AG08396 (cell line): ENCODE results near the gene UBXN11.

Experiments
- DNase-seq: peaks from one replicate; pipeline ENCODE4 v3.0.0; 2012; ENCODE audit warnings: low spot score, mixed read lengths

UBXN11 gene

DNA sequence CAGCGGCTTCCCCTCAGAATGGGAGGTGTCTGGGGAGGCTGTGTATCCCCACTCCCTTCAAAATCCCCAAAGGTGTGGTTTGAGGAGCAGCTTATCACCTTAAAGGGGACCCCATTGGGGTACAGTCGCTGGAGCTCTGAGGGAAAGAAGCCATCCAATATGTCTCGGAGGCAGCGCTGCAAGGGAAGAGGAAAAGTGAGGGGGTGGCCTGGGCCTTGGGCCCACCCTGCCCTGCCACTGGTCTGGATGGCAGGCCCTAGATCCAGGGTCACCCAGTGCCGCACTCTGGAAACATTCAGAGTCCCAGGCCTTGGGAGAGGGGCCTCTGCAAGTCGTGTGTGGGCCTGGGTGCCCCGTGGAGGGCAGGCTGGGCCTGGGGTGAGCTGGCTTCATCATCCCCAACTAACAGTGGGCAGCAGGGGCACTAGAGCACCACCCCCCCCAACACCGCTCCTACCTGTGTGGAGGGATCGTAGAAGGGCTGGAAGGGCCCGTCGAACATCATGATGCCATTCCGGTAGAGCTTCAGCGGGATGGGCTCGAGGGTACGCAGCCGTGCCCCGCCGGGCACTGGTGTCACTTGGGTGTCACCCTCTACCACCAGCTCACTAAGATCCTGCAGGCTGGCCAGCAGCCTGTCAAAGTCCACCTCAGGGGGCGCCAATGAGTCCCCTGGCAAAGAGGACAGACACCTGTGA, 20.9 kb downstream of the UBXN11 start:
- no peak for DNase-seq

DNA sequence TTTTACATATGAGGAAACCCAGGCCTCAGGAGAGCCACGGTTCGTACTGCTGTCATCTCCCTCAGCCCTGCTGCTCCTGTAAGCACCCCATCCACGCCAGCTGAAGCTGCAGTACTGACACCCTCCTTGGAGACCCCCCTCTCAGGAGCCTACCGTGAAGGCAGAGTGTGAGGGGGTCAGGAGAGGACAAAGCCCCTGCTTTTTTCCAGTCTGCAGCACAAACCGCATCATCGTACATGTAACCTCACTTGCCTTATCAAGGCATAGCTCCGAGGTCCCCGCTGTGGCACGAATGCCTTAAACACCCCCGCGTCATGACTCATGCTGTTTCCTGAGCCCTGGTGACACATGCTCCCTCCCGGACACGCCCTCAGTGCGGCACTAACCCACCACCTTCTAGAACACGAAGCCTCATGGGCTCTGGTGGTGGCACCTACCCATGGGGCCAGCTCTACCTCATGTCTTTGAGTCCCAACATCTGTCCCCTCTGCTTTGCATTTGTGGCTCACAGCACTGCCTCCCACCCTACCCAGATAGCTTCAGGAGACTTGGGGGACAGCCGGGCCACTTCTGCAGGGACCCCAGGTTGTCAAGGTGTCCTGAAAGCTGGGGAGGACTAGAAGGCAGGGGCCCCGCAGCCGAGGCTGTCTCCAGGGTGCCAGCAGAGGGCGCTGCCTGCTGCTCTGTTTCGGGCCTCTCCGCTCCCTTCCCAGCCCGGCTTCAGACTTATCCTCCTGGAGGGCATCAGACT, 21.7 kb downstream of the UBXN11 start:
- DNase-seq: peak; percentile 92

- DNase-seq: no peak
Observed at GRCh38 chr1:26283871-26284596, 22.4 kb downstream of the UBXN11 start.

- no peak for DNase-seq
Observed at GRCh38 chr1:26283279-26283853, 23.1 kb downstream of the UBXN11 start.

DNA sequence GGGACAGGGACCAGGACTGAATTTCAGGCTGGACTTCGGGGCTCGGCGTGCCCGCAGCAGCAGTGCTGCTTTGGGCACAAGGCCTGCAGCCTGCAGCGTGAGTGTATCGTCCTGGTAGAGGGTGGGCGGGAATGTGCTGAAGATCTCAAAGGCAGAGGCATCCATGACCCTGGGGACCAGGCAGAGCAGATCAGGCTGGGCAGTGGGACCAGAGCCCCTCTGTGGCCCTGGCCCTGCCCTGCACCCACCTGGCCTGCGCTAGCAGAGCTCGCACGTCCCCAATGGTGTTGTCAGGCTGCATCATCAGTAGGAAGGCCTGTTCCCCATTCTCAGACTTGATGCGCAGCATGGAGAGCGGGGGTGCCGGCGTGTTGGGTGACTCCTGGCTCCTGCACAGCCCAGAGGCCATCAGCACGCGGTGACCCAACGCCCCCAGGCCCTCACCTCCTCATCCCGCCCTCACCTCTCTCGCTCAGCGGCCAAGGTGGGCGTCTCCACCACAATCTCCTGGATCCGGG, 24.0 kb downstream of the UBXN11 start:
- DNase-seq: no peak

- DNase-seq: peak; percentile 45
Observed at GRCh38 chr1:26281971-26282370, 24.5 kb downstream of the UBXN11 start.

DNA sequence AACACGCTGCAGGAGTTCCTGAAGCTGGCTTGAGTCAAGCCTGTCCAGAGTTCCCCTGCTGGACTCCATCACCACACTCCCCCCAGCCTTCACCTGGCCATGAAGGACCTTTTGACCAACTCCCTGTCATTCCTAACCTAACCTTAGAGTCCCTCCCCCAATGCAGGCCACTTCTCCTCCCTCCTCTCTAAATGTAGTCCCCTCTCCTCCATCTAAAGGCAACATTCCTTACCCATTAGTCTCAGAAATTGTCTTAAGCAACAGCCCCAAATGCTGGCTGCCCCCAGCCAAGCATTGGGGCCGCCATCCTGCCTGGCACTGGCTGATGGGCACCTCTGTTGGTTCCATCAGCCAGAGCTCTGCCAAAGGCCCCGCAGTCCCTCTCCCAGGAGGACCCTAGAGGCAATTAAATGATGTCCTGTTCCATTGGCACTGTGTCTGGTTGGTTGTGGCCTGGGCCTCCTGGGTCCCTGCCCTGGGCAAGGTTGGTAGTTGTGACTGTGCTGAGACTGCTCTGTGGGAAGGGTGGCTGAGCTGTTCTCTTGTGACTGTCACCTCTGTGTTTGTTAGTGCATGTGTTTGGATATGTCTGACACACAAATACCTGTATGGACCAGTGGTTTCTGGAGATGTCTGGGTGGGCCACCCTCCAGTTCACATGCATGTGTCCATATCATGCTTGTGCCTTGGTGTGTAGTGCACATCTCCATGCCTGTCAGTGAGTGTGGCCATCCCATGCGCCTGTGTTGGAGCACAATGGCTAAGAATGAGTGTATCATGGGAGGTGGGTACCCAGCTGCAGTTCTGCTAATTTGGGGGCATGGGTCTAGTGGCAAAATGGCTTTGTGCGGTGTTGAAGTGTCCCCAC, 25.1 kb downstream of the UBXN11 start:
- peak; percentile 53 for DNase-seq

- DNase-seq: peak; percentile 72
Observed at GRCh38 chr1:26280333-26281042, 25.9 kb downstream of the UBXN11 start.

DNA sequence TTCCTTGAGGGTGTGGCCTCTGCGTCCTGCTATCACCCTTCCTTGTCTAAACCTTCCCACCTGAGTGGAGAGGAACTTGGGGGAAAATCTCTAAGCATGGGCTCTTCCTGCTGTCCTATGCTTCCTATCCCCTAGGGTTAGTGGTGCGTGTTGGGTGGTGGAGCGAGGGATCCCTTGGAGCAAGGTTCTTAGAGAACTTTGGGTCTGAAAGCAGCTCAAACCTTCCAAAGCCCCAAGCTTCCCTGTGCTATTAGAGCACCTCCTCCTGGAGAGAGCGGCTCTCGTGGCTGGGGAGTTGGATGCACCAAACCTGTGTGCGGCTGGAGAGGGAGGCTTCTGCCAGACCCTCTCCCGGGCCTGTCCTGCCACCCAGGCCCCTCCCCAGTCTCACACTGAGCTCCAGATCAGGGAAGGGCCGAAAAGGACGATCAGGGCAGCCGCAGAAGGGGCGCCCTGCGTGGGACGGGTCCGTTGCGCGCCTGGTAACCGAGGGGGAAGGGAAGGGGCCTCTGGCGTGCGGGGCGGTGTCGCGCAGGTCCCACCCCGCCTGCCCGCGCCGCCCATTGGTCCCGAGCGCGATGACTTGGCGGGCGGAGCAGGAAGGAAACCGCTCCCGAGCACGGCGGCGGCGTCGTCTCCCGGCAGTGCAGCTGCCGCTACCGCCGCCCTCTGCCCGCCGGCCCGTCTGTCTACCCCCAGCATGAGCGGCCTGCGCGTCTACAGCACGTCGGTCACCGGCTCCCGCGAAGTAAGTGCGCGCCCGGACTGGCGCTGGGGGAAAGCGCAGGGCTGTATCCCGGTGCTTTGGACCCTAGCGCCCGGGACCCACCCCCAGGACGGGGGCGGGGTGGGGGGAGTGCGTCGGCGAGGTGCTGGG, 26.7 kb downstream of the UBXN11 start, which contains the start of gene SH3BGRL3:
Gene SH3BGRL3 (plus strand): TSS at position 631 of the 877 bp plus-strand sequence. CDS start 70 bp downstream, at position 701.
- DNase-seq: peak; percentile 92

DNA sequence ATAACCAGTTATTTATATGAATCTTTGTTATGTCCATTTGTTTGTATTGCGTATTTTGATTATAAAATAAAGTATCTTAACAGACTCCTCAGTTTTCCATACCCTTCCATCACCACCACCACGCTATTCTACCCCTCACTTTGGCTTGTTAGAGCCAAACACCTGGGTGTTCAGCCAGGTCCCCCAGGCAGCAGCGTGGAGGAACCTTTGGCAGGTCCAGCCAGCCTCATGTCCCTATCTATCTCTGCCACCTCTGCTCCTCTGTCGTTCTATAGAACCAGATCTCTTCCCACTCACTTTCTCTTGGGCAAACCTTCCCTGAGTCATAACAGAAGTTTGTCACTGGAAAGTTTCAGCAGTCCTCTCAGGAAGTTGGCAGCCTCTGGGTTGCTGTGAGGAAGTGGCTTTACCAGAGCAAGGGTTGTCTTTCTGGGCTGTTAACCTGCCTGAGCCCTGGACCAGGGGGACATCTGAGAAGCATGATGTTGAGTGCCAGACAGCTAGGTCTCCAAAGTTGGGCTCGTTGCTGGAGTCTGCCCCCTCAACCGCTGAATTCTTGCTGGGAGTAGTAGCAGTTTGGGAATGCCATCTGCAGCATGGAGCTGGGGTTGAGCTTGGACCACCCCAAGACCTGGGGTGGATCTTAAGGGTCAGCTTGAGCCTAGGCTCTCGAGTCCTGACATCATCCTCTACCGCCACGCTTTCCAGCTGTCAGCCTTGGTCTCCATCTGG, 27.5 kb downstream of the UBXN11 start:
- DNase-seq: peak; percentile 57

DNA sequence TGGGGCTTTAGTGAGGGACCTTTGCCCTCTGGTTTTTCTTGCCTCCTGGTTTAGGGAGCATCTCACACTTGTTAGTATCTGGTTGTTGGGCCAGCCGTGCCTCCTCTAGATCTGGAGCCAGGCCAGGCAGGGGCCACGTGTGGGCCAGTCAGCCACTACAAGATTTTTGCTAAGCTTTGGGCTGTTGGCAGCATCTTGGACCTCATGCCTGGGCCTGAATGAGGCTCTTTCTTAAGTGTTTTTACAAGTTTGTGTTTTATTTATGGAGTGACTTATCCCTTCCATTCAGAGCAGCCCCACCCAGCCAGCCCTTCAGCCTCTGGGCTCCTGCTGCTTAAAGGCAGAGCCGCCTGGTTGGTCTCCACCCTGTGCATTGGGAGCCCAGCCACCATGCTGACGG, 28.1 kb downstream of the UBXN11 start:
- peak; percentile 74 for DNase-seq

- no peak for DNase-seq
Observed at GRCh38 chr1:26277719-26278118, 28.7 kb downstream of the UBXN11 start.

GRCh38 chr1:26277261-26277661, 29.2 kb downstream of the UBXN11 start:
- no peak for DNase-seq

DNA sequence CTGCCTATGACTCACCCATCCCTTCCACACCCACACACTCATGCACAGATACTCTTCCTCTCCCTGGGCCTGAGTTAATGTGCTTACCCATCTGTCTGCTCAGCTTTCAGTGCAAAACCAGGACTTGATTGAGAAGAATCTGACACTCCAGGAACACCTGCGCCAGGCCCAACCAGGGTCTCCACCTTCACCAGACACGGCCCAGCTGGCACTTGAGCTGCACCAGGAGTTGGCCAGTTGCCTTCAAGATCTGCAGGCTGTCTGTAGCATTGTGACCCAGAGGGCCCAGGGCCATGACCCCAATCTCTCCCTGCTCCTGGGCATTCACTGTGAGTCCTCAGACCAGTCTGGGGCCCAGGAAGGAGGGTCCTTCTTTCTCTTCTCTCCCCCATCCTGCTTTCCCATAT, 30.0 kb downstream of the UBXN11 start:
- no peak for DNase-seq

DNA sequence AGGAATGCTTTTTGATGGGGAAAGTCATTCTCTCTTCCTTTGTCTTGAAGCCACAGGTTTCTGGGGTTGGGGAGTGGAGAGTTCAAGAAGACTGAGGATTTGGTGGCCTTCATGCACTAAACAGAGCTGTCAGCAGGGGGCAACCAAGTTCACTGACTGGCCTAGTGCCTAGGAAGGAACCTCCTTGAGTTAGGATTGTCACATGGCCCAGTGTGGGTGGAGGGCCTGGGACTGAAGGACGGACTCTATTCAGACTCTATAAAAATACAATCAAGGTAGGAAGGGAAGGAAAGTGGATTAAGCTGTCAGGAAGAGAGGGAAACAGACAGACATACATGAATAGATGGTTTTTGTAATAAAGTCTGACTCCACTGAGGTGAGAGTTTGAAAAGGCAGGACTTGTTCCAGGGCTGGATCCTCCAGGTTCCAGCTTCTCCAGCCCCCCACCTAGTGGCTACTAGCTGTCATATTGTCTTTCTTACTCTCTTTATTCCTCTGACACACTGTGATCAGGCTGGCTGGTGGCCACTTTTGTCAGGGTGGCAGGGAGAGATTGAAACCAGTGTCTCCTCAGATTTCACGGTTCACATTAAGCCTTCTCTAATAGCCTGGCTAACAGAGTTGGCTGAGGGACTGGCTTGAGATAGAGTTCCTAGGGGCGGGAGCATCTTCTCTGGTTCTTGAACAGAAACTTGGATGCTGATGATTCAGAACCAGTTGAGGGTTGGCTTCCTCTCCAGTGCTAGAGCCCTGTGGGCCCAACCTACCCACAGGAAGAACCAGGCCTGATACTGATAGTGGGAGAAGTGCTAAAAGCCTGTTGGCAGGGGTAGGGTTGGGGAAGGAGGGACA, 30.6 kb downstream of the UBXN11 start:
- peak; percentile 83 for DNase-seq

DNA sequence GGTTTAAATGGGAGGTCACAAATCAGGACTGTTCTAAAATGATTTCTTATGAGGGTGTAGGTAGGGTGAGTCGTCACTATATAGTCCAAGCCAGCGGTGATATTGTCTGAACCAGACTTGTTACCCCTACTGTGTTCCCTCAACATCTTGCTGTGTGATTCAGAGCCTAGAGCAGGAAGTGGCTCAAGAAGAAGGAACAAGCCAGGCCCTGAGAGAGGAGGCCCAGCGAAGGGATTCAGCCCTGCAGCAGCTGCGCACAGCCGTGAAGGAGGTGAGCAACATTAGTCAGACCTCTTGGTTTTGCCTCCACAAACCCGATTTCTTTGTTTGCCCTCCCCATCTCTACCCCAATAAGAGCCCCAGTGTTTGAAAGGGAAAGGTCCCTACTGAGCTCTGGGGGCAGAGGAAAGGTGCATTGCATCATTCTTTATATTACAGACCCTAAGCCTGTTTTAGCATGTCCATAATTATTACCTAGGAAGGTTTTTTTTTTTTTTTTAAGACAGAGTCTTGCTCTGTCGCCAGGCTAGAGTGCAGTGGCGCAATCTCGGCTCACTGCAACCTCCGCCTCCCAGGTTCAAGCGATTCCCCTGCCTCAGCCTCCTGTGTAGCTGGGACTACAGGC, 31.5 kb downstream of the UBXN11 start:
- no peak for DNase-seq

GRCh38 chr1:26269198-26269550, 37.3 kb downstream of the UBXN11 start:
- no peak for DNase-seq
